Parathyroid adenoma (tissue), 2 donors: ENCODE results near the gene ZNF408.
"Not testable (repeated sequence)": the region's sequence is repeated elsewhere in the genome, so short reads cannot be mapped to it uniquely, and the experiment has no call there.

ENCODE experiments used
- H2AFZ ChIP-seq: fragments of 300-600 bp; sonication (generic); one replicate; pipeline ENCODE4 v1.7.0; 2017; ENCODE audit warnings: antibody characterized with exemption, mild to moderate bottlenecking
- H3K27ac ChIP-seq: fragments of 300-600 bp; sonication (generic); one replicate; pipeline ENCODE4 v1.7.0; 2017
- H3K27me3 ChIP-seq: fragments of 300-600 bp; sonication (generic); one replicate; pipeline ENCODE4 v1.7.0; 2017; ENCODE audit warnings: low read length; ENCODE audit not compliant: control insufficient read depth, insufficient read depth
- H3K36me3 ChIP-seq: fragments of 300-600 bp; sonication (generic); one replicate; pipeline ENCODE4 v1.7.0; 2017; ENCODE audit warnings: low read length; ENCODE audit not compliant: control insufficient read depth, insufficient read depth
- H3K4me1 ChIP-seq: fragments of 300-600 bp; sonication (generic); one replicate; pipeline ENCODE4 v1.7.0; 2017; ENCODE audit warnings: control low read depth
- H3K4me2 ChIP-seq: fragments of 300-600 bp; sonication (generic); one replicate; pipeline ENCODE4 v1.7.0; 2017; ENCODE audit warnings: low read length
- H3K4me3 ChIP-seq: fragments of 300-600 bp; sonication (generic); one replicate; pipeline ENCODE4 v1.7.0; 2017; ENCODE audit warnings: low read depth, low read length
- H3K79me2 ChIP-seq: fragments of 300-600 bp; sonication (generic); one replicate; pipeline ENCODE4 v1.7.0; 2017; ENCODE audit warnings: control low read depth
- H3K9ac ChIP-seq: fragments of 300-600 bp; sonication (generic); one replicate; pipeline ENCODE4 v1.7.0; 2017; ENCODE audit warnings: mild to moderate bottlenecking
- H3K9me3 ChIP-seq: fragments of 300-600 bp; sonication (generic); one replicate; pipeline ENCODE4 v1.7.0; 2017; ENCODE audit warnings: low read length; ENCODE audit not compliant: control insufficient read depth
- TF ChIP-seq, protein P1 (sequence below): fragments of 300-600 bp; sonication (generic); IDR thresholded peaks from one replicate; pipeline ENCODE4 v1.7.0; 2017; ENCODE audit warnings: antibody characterized with exemption, mild to moderate bottlenecking
- donor health status: primary hyperparathyroidism.

ZNF408 gene

GRCh38 chr11:46665356-46665755 is 35.5 kb upstream of the ZNF408 start:
- Histone ChIP-seq H3K27me3 (no peaks in the 10 kb centered on the region), H3K4me1 (peaks cover 16% of the 10 kb centered on the region)

GRCh38 chr11:46666516-46666915 is 34.3 kb upstream of the ZNF408 start:
- Histone ChIP-seq H2AFZ (no peak overlapping the region), H3K9ac (no peak overlapping the region), H3K36me3 (no peaks in the 10 kb centered on the region), H3K4me2 (no peak overlapping the region), H3K27ac (no peak overlapping the region), H3K27me3 (no peaks in the 10 kb centered on the region), H3K4me1 (peaks cover 16% of the 10 kb centered on the region), H3K79me2 (no peaks in the 10 kb centered on the region), H3K9me3 (no peaks in the 10 kb centered on the region), H3K4me3 (no peak overlapping the region)
- TF ChIP-seq, protein P1, sequence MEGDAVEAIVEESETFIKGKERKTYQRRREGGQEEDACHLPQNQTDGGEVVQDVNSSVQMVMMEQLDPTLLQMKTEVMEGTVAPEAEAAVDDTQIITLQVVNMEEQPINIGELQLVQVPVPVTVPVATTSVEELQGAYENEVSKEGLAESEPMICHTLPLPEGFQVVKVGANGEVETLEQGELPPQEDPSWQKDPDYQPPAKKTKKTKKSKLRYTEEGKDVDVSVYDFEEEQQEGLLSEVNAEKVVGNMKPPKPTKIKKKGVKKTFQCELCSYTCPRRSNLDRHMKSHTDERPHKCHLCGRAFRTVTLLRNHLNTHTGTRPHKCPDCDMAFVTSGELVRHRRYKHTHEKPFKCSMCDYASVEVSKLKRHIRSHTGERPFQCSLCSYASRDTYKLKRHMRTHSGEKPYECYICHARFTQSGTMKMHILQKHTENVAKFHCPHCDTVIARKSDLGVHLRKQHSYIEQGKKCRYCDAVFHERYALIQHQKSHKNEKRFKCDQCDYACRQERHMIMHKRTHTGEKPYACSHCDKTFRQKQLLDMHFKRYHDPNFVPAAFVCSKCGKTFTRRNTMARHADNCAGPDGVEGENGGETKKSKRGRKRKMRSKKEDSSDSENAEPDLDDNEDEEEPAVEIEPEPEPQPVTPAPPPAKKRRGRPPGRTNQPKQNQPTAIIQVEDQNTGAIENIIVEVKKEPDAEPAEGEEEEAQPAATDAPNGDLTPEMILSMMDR: no peak

More at GRCh38 chr11:46665356-46665755, 35.5 kb upstream of the ZNF408 start:
- Histone ChIP-seq H3K9ac (no peak overlapping the region), H3K79me2 (no peaks in the 10 kb centered on the region), H2AFZ (peak overlapping the region; percentile 58), H3K4me2 (no peak overlapping the region), H3K9me3 (no peaks in the 10 kb centered on the region), H3K36me3 (no peaks in the 10 kb centered on the region), H3K4me3 (no peak overlapping the region), H3K27ac (peak overlapping the region; percentile 86)
- TF ChIP-seq, protein P1: no peak

GRCh38 chr11:46667043-46667481 is 33.8 kb upstream of the ZNF408 start:
- Histone ChIP-seq H3K27me3 (no peaks in the 10 kb centered on the region), H3K4me1 (peaks cover 16% of the 10 kb centered on the region), H3K9ac (no peak overlapping the region), H3K27ac (no peak overlapping the region), H2AFZ (no peak overlapping the region), H3K4me2 (no peak overlapping the region), H3K79me2 (no peaks in the 10 kb centered on the region), H3K9me3 (no peaks in the 10 kb centered on the region), H3K36me3 (no peaks in the 10 kb centered on the region), H3K4me3 (no peak overlapping the region)
- TF ChIP-seq, protein P1: no peak

DNA sequence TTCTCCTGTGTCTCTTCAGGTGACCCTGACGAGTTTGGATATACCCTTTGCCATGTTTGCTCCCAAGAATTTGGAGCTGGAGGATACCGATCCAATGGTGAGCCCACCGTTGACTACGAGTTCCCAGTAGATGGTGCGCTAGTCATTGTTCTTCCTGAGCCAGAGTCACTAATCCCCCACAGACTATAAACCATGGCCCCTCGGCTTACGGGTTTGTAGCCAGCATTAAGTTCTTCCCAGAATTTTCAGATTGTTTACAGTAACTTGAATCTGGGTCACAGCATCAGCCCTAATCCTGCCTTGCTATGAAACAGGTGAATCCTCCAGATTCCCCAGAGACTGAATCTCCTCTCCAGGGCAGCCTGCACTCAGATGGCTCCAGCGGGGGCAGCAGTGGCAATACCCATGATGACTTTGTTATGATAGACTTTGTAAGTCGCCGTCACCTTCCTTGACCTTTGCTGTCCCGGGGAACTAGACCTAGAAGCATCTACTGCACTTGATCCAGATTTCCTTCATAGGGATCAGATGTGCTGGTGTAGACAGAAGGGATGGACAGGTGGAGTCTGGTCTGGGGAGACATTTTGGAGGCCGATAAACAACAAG is 32.2 kb upstream of the ZNF408 start:
- Histone ChIP-seq H3K9me3 (no peaks in the 10 kb centered on the region), H3K4me1 (peaks cover 16% of the 10 kb centered on the region), H2AFZ (no peak overlapping the region), H3K36me3 (no peaks in the 10 kb centered on the region), H3K9ac (no peak overlapping the region), H3K27me3 (no peaks in the 10 kb centered on the region), H3K4me3 (no peak overlapping the region), H3K4me2 (no peak overlapping the region), H3K79me2 (no peaks in the 10 kb centered on the region), H3K27ac (no peak overlapping the region)
- TF ChIP-seq, protein P1: no peak

- Histone ChIP-seq H3K36me3 (no peaks in the 10 kb centered on the region), H3K9me3 (no peaks in the 10 kb centered on the region), H3K4me1 (peaks cover 12% of the 10 kb centered on the region), H3K9ac (no peak overlapping the region), H2AFZ (no peak overlapping the region), H3K4me3 (no peak overlapping the region), H3K79me2 (no peaks in the 10 kb centered on the region), H3K27ac (no peak overlapping the region), H3K4me2 (no peak overlapping the region), H3K27me3 (no peaks in the 10 kb centered on the region)
- TF ChIP-seq, protein P1: no peak
Observed at GRCh38 chr11:46669711-46670139, 31.1 kb upstream of the ZNF408 start.

- H3K4me2 ChIP-seq, H3K4me1 ChIP-seq, H3K9ac ChIP-seq, H2AFZ ChIP-seq, H3K4me3 ChIP-seq, H3K27me3 ChIP-seq, H3K9me3 ChIP-seq, H3K79me2 ChIP-seq, H3K27ac ChIP-seq, H3K36me3 ChIP-seq: not testable (repeated sequence)
Observed at GRCh38 chr11:46670521-46670920, 30.3 kb upstream of the ZNF408 start.
